ENCODE results near the gene TBX19.
"Not testable (repeated sequence)": the region's sequence is repeated elsewhere in the genome, so short reads cannot be mapped to it uniquely, and the experiment has no call there.

TBX19 gene

DNA sequence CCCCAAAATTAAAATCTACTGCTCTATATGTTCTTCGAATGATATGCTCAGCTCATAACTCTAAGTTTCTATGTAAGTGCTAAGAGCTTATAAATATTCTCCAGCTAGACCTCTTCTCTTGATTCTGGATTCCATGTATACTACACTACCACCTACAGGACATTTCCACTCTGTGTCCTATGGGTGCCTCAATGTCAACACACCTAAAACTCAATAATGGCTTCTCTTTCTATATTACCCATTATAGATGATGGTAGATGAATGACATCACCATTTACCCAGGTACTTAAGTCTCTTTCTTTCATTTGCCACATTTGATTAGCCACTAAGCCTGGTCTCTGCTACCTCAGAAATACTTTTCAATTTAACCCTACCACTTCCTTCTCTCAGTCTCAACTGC, 41.3 kb downstream of the TBX19 start:
- DNase-seq, result peak; percentile 16

DNA sequence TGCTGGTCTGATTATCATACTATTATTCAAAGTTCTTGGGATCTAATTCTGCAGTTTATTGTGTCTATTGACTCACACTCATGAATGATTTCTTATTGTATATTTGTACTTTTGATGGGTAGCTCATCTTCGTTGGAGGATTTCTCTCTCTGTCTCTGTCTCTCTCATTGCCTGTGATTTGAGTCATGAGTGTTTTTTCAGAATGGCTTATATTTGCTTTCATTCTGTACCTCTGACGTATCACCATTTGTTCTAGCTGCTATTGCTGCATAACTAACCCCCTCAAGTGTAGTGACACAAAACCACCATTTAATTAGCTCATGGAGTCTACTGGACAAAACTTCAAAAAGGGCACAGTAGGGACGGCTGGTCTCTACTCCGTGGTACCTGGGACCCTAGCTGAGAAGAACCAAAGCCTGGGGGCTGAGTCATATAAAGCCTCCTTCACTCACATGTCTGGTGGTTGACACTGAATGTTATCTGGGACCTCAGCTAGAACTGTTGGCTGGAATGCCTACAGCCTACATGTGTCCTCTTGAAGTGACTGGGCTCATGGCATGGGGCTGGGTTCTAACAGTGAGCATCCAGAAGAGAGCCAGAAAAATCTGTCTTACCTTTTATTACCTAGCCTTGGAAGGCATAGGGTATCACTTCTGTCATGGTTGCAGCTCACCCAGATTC, 44.2 kb downstream of the TBX19 start:
- no peak for DNase-seq

DNA sequence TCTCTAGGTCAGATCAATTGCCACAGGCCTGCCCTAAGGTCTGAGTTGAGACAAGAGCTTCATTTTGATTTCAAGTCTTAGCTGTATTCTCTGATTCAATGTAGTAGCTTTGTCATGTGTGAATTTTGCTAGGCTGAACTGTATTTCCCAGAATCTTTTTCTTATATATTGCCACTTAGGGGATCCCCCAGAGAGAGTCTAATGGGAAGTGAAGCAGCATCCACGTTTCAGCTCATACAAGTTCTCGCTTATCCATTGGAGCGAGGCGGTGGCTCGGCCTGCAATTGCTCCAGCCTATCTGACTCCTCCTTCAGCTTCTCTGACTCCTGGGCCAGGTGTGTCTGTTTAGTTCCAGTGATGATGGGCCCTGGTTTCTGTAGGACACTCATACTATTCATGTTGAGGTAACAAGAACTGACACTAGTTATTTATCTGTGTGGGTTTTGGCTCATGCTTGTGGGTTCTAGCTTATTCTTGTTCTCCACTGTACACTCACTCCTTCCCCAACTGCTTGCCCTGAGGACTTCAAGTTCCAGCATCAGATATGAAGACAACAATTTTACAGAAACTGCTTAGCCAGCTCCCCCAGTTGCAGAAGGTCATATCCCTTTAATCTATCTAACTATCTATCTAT, 48.2 kb downstream of the TBX19 start:
- DNase-seq, result no peak

DNA sequence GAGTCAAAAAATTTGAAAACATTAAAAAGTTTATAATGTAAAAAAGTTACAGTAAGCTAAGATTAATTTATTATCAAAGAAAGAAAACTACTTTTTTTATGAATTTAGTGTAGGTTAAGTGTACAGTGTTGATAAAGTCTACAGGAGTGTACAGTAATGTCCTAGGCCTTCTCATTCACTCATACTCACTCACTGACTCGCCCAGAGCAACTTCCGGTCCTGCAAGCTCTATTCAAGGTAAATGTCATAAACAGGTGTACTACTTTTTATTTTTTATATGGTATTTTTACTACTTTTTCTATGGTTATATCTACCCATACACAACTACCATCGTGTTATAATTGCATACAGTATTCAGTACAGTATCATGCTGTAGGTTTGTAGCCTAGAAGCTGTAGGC, 49.6 kb downstream of the TBX19 start:
- DNase-seq, result no peak

DNA sequence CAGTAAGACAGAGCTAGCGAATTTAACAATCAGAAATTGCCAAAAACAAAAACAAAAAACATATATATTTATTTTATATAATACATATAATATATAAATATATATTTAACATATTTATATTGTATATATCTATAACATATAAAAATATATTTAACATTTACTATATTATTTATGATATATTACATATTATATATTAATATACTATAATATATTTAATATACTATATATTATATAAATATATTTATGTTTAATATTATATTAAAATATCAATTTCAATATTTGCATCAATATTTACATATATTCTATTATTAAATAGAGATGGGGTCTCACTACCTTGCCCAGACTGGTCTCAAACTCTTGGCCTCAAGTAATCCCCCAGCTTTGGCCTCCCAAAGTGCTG, 50.9 kb downstream of the TBX19 start:
- no peak for DNase-seq

DNA sequence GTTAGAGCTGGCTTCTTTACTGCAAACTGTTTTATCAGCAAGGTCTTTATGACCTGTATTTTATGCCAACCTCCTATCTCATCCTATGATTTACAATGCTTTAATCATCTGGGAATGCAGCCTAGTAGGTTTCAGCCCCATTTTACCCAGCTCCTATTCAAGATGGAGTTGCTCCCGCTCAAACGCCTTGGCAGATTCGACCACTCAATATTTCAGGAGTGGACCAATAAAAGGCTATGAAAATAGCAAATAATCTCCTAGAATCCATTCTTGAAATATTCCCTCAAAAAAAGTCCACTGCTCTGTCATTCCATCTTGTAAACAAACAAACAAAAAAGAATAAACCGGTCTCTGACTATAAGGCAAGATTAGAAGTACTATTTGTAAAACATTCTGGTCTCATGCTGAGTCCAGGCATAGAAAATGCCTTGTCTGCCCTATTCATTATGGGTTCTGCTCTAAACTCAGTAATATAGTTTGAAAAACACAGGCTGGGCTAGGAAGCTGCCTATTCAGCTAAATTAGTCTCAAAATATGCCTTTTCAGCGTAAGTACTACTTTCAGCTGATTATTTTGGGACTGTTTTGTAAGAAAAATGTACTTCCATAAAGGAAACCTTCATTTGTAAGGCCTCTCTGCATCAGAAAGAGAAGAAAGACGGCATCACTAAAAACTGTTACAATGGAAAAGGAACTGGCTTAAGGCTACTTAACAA, 53.0 kb downstream of the TBX19 start:
- no peak for DNase-seq

DNA sequence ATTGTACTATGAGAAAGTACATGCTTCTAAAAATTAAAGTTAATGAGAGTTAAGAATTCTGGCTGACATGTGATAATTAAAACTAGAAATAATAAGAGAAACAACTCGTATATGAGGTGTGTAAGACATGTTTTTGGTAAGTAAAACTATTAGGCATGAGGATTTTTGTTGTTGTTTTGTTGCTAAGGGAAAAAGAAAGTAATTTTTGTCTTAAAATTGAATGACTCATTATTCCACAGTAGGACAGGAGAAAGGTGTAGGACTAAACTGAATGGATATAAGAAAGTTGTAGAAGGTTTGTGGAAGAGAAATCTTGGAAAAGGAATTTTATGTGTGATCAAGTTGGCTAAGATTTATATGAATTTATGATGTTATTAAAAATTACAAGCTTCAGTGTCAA, 54.8 kb downstream of the TBX19 start:
- no peak for DNase-seq

DNA sequence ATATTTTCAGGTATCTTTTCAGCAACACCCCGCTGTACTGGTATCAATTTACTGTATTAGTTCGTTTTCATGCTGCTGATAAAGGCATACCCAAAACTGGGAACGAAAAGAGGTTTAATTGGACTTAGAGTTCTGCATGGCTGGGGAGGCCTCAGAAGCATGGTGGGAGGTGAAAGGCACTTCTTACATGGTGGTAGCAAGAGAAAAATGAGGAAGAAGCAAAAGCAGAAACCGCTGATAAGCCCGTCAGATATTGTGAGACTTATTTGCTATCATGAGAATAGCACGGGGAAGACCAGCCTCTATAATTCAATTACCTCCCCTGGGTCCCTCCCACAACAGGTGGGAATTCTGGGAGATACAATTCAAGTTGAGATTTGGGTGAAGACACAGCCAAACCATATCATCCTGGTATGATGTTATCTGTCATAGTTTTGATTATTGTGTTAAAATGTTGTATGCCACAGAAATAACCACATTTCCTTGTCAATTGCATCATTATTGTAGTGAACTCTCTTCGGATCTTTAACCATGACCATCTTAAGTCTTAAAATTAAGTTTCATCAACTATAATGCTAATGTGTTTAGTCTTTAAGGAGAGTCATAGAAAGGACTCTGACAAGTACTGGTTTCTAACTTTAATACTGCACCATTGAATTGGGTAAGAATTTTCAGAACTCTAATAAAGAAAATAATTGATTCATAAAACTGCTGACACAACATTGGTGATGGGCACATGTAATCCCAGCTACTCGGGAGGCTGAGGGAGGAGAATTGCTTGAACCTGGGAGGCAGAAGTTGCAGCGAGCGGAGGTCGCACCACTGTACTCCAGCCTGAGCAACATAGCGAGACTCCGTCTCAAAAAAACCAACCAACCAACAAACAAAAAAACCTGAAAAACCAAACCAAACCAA, 58.2 kb downstream of the TBX19 start:
- DNase-seq, result no peak

DNA sequence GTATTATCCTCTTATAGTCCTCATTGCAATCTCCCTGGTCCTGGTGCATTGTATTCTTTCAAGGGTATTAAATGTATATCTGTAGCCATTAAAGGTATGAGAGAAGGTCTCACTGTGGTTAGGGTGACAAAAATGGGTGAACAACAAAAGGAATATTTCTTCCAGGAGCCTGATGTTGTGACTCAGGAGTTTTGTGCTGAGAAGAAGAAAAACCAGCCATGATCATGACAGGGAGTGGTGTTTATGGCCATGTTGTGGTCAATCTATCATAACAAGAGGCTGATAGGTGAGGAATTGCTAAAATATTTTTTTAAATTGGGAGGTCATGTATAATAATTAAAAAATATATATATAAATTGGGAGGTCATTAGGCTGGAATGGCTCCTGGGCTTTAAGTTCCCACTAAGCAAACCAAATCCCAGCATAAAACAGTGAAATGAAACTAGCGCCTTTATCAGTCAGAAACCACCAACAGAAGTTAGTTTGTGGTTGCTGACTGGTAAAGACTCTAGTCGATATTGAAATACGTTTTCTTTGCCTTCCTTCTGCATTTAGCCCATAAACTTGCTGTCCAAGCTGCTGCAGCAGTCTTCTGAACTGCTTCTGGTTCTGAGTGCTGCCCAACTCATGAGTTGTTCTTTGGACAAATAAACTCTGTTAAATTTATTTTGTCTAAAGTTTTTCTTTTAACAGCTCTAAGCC, 60.3 kb downstream of the TBX19 start:
- no peak for DNase-seq

DNA sequence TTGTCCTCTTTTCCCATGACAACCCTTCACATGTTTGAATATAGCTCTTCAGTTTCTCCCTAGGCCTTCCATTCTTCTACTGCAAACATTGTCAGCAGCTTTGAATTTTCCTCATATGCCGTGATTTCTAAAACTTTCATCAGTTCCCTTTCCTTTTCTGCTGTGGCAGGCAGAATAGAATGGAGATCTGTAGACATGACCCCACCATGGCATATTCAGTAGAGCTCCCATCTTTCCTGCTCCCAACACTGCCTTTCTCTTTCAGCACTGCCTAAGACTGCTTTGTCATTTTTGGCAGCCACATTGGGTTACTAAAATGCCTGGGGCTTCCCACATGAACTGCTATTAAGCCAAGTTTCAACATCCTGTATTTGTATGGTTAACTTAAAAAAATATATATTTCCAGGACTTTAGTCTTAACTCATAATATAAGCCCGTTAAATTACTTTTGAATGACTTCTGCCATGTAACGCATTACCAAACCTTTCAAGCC, 60.9 kb downstream of the TBX19 start:
- no peak for DNase-seq

DNA sequence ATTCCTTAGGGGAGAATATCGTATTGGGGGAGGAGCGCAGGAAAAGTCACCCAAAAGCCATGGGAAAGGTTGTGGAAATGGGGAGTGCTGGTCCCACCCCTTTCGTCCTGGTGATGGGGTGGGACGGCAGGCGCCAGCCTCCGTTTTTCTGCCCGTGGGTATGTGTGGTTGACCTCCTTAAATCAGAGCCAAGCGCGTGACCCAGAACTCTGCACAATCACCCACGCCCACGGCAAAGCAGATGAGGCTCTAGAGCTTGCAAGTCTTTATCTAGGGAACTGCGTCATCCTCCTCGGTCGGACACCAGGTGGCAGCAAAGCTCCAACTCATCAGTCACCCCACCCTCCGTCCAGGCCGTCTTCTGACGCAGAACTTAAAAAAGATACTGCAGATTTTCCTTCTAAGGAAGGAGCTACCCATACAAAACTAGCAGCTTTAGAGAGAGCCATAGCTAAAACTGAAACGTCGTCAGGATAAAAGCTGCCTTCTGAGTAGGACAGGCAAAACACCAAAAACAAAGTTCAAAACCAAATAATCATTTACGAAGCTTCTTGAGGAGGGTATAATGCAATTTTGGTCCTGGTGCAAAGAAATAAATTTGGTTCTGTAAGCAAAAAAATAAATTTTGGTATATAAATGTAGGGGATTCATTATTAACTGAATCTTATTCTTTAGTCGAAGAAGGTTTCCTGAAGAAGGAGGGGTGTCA, 62.0 kb downstream of the TBX19 start:
- DNase-seq, result peak; percentile 76

DNA sequence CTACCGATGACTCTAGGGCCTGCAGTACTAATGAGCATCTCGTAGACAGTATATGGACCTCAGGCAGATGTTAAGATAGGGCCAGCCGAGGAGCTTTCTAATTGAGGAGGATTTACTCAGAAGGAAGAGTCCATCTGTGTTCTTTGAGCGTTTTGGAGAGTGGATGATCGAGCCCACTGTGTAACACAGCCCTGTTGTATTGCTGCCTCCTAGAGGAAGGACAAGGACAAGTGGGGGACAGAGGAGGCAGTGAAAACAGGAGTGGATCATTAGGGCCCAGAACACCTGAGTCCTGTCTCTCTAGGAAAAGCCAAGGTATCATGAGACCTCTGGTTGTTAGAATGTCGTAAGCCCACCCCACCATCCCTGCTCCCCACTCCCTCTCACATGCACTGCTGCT, 62.9 kb downstream of the TBX19 start:
- no peak for DNase-seq

DNA sequence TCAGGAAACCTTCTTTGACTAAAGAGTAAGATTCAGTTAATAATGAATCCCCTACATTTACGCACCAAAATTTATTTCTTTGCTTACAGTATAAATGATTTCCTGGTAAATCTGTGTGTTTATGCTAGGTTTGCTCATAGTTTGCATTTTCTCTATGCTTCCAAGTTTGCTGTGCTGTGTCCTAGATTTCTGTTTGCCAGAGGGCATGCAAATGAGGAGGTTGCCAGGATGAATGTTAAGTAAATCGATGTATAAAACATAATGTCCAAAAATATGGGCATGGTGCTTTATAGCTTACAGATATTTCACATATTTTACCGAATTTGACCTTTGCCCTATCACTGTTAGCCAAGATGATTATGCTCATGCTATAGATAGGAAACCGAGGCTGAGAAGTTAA, 63.8 kb downstream of the TBX19 start:
- DNase-seq, result no peak

DNA sequence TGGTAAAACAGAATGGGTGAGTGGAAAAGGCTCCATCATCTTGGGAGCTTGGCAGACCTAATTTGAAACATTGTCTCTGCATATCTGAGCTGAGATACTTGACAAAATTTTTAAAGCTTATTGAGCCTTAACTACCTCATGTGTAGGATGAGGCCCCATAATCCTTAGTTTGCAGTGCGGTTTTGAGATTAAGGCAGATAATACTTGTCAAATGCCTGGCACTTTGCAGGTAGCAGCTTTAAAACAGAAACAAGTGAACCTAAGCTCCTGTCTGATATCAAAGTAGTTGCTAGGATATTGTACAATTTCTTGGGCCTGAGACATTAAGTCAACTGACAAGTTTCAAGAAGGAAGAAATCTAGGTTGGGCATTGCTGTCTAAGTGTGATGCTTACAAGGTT, 65.3 kb downstream of the TBX19 start:
- DNase-seq, result no peak

DNA sequence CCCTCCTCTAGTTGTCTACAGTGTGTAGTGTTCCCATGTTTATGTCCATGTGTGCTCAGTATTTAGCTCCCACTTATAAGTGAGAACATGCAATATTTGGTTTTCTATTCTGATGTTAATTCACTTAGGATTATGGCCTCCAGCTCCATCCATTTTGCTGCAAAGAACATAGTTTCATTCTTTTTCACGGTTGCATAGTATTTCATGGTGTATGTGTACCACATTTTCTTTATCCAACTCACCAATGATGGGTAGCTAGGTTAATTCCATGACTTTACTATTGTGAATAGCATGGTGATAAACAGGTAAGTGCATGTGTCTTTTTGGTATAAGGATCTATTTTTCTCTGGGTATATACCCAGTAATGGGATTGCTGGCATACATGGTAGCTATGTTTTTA, 67.0 kb downstream of the TBX19 start:
- no peak for DNase-seq

DNA sequence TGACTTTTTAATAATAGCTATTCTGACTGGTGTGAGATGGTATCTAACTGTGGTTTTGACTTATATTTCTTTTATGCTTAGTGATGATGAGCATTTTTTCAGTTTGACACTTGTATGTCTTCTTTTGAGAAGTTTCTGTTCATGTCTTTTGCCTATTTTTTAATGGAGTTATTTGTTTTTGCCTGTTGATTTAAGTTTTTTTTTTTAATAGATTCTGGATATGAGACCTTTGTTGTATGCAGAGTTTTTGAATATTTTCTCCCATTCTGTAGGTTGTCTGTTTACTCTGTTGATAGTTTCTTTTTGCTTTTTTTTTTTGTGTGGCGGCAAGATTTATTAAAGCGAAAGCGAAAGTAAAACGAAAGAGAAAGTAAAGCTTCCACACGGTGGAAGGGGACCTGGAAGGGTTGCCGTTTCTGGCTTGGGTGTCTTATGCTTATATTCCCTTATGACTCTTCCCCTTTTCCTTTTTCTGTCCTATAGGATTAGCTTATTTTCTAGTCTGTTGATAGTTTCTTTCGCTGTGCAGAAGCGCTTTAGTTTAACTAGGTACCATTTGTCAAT, 67.6 kb downstream of the TBX19 start:
- DNase-seq, result no peak

DNA sequence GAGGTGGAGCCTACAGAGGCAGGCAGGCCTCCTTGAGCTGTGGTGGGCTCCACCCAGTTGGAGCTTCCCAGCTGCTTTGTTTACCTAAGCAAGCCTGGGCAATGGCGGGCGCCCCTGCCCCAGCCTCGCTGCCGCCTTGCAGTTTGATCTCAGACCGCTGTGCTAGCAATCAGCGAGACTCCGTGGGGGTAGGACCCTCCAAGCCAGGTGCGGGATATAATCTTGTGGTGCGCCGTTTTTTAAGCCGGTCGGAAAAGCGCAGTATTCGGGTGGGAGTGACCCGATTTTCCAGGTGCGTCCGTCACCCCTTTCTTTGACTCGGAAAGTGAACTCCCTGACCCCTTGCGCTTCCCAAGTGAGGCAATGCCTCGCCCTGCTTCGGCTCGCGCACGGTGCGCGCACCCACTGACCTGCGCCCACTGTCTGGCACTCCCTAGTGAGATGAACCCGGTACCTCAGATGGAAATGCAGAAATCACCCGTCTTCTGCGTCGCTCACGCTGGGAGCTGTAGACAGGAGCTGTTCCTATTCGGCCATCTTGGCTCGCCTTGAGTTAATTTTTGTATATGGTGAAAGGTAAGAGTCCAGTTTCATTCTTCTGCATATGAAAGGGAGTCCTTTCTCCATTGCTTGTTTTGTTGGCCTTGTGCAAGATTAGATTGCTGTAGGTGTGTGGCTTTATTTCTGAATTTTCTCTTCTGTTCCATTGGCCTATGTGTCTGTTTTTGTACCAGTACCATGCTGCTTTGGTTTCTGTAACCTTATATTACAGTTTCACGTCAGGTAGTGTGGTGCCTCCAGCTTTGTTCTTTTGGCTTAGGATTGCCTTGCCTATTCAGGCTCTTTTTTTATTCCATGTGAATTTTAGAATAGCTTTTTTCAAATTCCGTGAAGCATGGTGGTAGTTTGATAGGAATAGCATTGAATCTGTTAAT, 73.9 kb downstream of the TBX19 start:
- not testable (repeated sequence) for DNase-seq

DNA sequence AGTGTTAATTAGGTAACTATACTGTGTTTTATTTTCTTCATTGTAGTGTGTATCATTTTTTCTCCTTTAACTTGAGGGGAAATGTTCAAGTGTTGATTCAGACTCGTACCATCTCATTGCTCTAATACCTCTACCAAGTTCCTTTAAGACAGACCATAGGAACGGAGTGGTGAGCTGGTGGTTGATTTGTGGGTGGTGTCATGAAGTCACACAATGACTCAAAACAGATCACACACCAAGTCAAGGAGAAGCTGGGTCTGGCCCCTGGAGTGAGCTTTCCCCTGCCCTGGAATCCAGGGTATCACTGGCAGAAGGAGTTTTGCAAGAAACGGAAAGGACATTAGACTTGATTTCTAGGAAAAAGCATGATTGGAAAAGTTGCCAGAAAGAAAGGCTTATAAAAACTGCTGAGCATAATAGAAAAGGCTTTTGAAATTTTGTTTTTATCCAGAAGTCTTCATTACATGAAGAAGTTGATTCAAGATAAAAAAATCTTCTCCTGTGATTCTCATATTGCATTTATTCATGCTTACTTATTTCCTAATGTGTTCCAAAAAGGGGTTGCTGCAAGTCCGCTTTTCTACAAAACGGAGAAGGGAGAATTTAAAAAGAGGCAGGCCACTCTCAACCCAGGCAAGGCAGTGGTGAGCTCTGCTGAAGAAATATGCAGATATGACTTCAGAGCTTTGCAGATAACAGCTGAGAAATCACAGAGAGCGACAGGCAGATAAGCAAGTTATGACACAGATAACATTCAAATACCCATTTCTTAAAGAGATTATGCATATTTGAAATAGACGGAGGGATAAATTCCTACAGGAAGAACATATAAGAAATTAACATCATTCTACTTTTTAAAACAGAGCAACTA, 79.7 kb downstream of the TBX19 start:
- no peak for DNase-seq

DNA sequence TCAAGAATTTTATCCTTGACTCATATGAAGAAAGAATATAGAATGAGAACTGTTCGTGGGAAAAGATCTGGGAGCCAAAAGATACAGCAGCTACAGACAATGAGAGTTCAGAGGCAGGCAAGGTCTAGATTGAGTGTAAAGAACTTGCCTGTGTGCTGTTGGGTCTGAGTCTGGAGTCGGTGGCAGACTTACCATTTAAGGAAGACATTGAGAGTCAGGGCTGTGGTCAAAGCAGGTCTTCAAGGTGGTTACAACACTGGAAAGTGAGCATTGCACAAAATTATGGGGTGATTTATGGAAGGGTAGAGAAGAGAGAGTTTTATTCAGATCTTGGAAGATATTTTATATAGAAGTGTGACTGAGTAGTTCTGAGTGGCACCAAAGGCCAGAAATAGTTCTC, 80.6 kb downstream of the TBX19 start:
- DNase-seq, result no peak
